ENCODE results near the gene EP300. TPM values are rescaled to one million over a fixed set of nuclear protein-coding genes. Genes with fewer than 3 reads are reported as not detected.

EP300 gene
- total and polyA plus RNA-seq, 4 donors = 14.9 to 177 (median 44.4) TPM

GRCh38 chr22:41215926-41216325, 123.5 kb downstream of the EP300 start:
- H3K4me3 ChIP-seq = no peak overlapping the region
- no peak overlapping the region for H3K9ac ChIP-seq (ENCODE audit: insufficient read depth in 1 of 2, low read length in 2 of 2)
- H3K27me3 ChIP-seq (ENCODE audit: control insufficient read depth in 3 of 3, insufficient read depth in 3 of 3, low read length in 2 of 3) = no peaks in the 10 kb centered on the region
- H3K27ac ChIP-seq (ENCODE audit: low read depth in 1 of 2, low read length in 1 of 2) = no peak overlapping the region
- 96 to 97% methylated on average over 7 of the region's 7 CpGs for WGBS, 2 donors
- H3K36me3 ChIP-seq (ENCODE audit: control insufficient read depth in 4 of 4, insufficient read depth in 4 of 4, low read length in 4 of 4) = peaks cover 11 to 30% (median 28%) of the 10 kb centered on the region in 4 donors
- ATAC-seq (ENCODE audit: insufficient read depth, low FRiP score) (no peak), DNase-seq (no peak)
- TF ChIP-seq, protein P1, sequence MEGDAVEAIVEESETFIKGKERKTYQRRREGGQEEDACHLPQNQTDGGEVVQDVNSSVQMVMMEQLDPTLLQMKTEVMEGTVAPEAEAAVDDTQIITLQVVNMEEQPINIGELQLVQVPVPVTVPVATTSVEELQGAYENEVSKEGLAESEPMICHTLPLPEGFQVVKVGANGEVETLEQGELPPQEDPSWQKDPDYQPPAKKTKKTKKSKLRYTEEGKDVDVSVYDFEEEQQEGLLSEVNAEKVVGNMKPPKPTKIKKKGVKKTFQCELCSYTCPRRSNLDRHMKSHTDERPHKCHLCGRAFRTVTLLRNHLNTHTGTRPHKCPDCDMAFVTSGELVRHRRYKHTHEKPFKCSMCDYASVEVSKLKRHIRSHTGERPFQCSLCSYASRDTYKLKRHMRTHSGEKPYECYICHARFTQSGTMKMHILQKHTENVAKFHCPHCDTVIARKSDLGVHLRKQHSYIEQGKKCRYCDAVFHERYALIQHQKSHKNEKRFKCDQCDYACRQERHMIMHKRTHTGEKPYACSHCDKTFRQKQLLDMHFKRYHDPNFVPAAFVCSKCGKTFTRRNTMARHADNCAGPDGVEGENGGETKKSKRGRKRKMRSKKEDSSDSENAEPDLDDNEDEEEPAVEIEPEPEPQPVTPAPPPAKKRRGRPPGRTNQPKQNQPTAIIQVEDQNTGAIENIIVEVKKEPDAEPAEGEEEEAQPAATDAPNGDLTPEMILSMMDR (IDR thresholded peaks at IDR 0.05; ENCODE audit: control extremely low read depth, extremely low read depth) = no peak
- peaks cover 0 to 6% (median 0%) of the 10 kb centered on the region in 4 donors for H3K9me3 ChIP-seq (ENCODE audit: control insufficient read depth in 4 of 4, insufficient read depth in 3 of 4, low read length in 3 of 4)
- H3K4me1 ChIP-seq (ENCODE audit: control insufficient read depth in 5 of 5, insufficient read depth in 5 of 5, low read length in 5 of 5) = peaks cover 0 to 11% (median 6%) of the 10 kb centered on the region in 5 donors

DNA sequence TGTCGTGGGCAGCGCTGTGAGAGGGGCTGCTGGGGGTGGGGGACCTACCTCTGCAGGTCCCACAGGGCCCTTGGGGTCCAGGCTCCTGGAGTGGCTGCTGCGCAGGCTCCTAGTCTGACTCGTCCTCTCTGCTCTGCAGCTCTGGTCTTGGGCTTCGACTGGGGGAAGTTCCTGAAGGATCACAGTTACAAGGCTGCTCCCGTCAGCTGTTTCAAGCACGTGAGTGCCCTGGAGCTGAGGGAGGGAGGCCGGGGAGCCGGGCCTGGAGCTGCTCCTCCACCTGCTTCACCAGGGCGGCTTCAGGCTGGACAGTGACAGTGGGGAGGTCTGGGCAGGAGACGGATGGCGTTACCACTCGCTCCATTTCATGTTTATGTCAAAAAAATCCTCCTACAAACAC, 124.6 kb downstream of the EP300 start:
- Histone ChIP-seq H3K9me3 (ENCODE audit: control insufficient read depth in 4 of 4, insufficient read depth in 3 of 4, low read length in 3 of 4) (peaks cover 0 to 6% (median 0%) of the 10 kb centered on the region in 4 donors), H3K36me3 (ENCODE audit: control insufficient read depth in 4 of 4, insufficient read depth in 4 of 4, low read length in 4 of 4) (peaks cover 14 to 35% (median 31%) of the 10 kb centered on the region in 4 donors), H3K9ac (ENCODE audit: insufficient read depth in 1 of 2, low read length in 2 of 2) (no peak overlapping the region), H3K27ac (ENCODE audit: low read depth in 1 of 2, low read length in 1 of 2) (peak overlapping the region in 1 of 2 donors; percentile 90), H3K27me3 (ENCODE audit: control insufficient read depth in 3 of 3, insufficient read depth in 3 of 3, low read length in 2 of 3) (no peaks in the 10 kb centered on the region), H3K4me3 (no peak overlapping the region), H3K4me1 (ENCODE audit: control insufficient read depth in 5 of 5, insufficient read depth in 5 of 5, low read length in 5 of 5) (peaks cover 0 to 11% (median 6%) of the 10 kb centered on the region in 5 donors)
- WGBS, 2 donors = 55 to 75% methylated on average over 13 of the region's 13 CpGs
- no peak for ATAC-seq (ENCODE audit: insufficient read depth, low FRiP score)
- peak in 1 of 3 donors; percentile 39 for DNase-seq
- TF ChIP-seq, protein P1 (IDR thresholded peaks at IDR 0.05; ENCODE audit: control extremely low read depth, extremely low read depth) = no peak

GRCh38 chr22:41217553-41218157, 125.3 kb downstream of the EP300 start:
- TF ChIP-seq, protein P1 (IDR thresholded peaks at IDR 0.05; ENCODE audit: control extremely low read depth, extremely low read depth) = no peak
- H3K4me1 ChIP-seq (ENCODE audit: control insufficient read depth in 5 of 5, insufficient read depth in 5 of 5, low read length in 5 of 5) = peaks cover 0 to 11% (median 6%) of the 10 kb centered on the region in 5 donors
- H3K4me3 ChIP-seq = no peak overlapping the region
- H3K27ac ChIP-seq (ENCODE audit: low read depth in 1 of 2, low read length in 1 of 2) = peak overlapping the region; percentile 50 to 90
- peaks cover 0 to 6% (median 0%) of the 10 kb centered on the region in 4 donors for H3K9me3 ChIP-seq (ENCODE audit: control insufficient read depth in 4 of 4, insufficient read depth in 3 of 4, low read length in 3 of 4)
- ATAC-seq (ENCODE audit: insufficient read depth, low FRiP score) = peak; percentile 80
- 12 to 14% methylated on average over 16 of the region's 16 CpGs for WGBS, 2 donors
- DNase-seq = peak; percentile 68 to 82 (median 68)
- no peaks in the 10 kb centered on the region for H3K27me3 ChIP-seq (ENCODE audit: control insufficient read depth in 3 of 3, insufficient read depth in 3 of 3, low read length in 2 of 3)
- H3K36me3 ChIP-seq (ENCODE audit: control insufficient read depth in 4 of 4, insufficient read depth in 4 of 4, low read length in 4 of 4) = peaks cover 14 to 35% (median 33%) of the 10 kb centered on the region in 4 donors
- H3K9ac ChIP-seq (ENCODE audit: insufficient read depth in 1 of 2, low read length in 2 of 2) = no peak overlapping the region
